Astrocyte (in vitro differentiated cells and primary cell): ENCODE measurements around the gene PLA2G3. TPM values are rescaled to one million over a fixed set of nuclear protein-coding genes. Genes with fewer than 3 reads are reported as not detected.

Experiments
- DNase-seq: peaks from one replicate; pipeline ENCODE4 v3.0.0-alpha.2; 2010; ENCODE audit warnings: low read depth
- FAIRE-seq: peaks from 2 replicates; lab custom pipeline; 2011; peaks lifted over from hg19 to GRCh38; lab: Jason Lieb, UNC
- H2AFZ ChIP-seq: 2 replicates; pipeline ENCODE4 v1.6.0; 2012; ENCODE audit warnings: low read depth, low read length, inconsistent platforms
- H3K27ac ChIP-seq: 2 replicates; pipeline ENCODE4 v1.5.1; 2011; ENCODE audit warnings: low read depth, low read length, inconsistent platforms
- H3K27me3 ChIP-seq: 2 replicates; pipeline ENCODE4 v1.6.0; 2011; ENCODE audit warnings: low read length, inconsistent platforms; ENCODE audit not compliant: insufficient read depth
- H3K36me3 ChIP-seq: 2 replicates; pipeline ENCODE4 v1.5.1; 2011; ENCODE audit warnings: low read length, inconsistent platforms; ENCODE audit not compliant: insufficient read depth
- H3K4me1 ChIP-seq: 2 replicates; pipeline ENCODE4 v1.5.1; 2011; ENCODE audit warnings: low read length, inconsistent platforms; ENCODE audit not compliant: insufficient read depth
- H3K4me2 ChIP-seq: 2 replicates; pipeline ENCODE4 v1.6.0; 2012; ENCODE audit warnings: low read length, inconsistent platforms
- H3K4me3 ChIP-seq: 2 replicates; pipeline ENCODE4 v1.5.1; 2011; ENCODE audit warnings: low read depth, mild to moderate bottlenecking, low read length, inconsistent platforms; ENCODE audit not compliant: insufficient read depth
- H3K79me2 ChIP-seq: 2 replicates; pipeline ENCODE4 v1.6.0; 2012; ENCODE audit warnings: mild to moderate bottlenecking, low read length, inconsistent platforms; ENCODE audit not compliant: insufficient read depth
- H3K9ac ChIP-seq: 2 replicates; pipeline ENCODE4 v1.6.0; 2012; ENCODE audit warnings: mild to moderate bottlenecking, low read length, inconsistent platforms
- H3K9me3 ChIP-seq: 2 replicates; pipeline ENCODE4 v1.5.1; 2012; ENCODE audit warnings: low read depth, mild to moderate bottlenecking, low read length, inconsistent platforms; ENCODE audit not compliant: insufficient read depth
- H4K20me1 ChIP-seq: 2 replicates; pipeline ENCODE4 v1.6.0; 2012; ENCODE audit warnings: low read length, inconsistent platforms; ENCODE audit not compliant: insufficient read depth
- H3K27ac Mint-ChIP-seq: one replicate; pipeline ENCODE4 v1.8.0; 2021; ENCODE audit warnings: mild to moderate bottlenecking, mixed read lengths; ENCODE audit not compliant: unreplicated experiment
- H3K27me3 Mint-ChIP-seq: one replicate; pipeline ENCODE4 v1.8.0; 2021; ENCODE audit warnings: low read depth, mixed read lengths; ENCODE audit not compliant: unreplicated experiment
- H3K36me3 Mint-ChIP-seq: one replicate; pipeline ENCODE4 v1.8.0; 2021; ENCODE audit warnings: low read depth, mixed read lengths; ENCODE audit not compliant: unreplicated experiment
- H3K4me1 Mint-ChIP-seq: one replicate; pipeline ENCODE4 v1.8.0; 2021; ENCODE audit warnings: low read depth, mixed read lengths; ENCODE audit not compliant: unreplicated experiment
- H3K4me3 Mint-ChIP-seq: one replicate; pipeline ENCODE4 v1.8.0; 2021; ENCODE audit warnings: mild to moderate bottlenecking, moderate library complexity, mixed read lengths; ENCODE audit not compliant: unreplicated experiment
- H3K9me3 Mint-ChIP-seq: one replicate; pipeline ENCODE4 v1.8.0; 2021; ENCODE audit warnings: mild to moderate bottlenecking, mixed read lengths; ENCODE audit not compliant: unreplicated experiment
- EZH2 ChIP-seq: IDR thresholded peaks from 2 replicates; pipeline ENCODE4 v1.6.1; 2012; ENCODE audit warnings: mild to moderate bottlenecking, low read length, inconsistent platforms; ENCODE audit not compliant: insufficient read depth
- total RNA-seq: library from RNA; stranded (reverse); gene quantifications from 2 replicates; pipeline ENCODE4 v1.2.1, GENCODE V29; 2021
- TF ChIP-seq, protein P1 (sequence below): IDR thresholded peaks from 2 replicates; pipeline ENCODE4 v1.5.1; 2011; ENCODE audit warnings: low read depth, mild to moderate bottlenecking, inconsistent platforms, low read length, moderate library complexity; ENCODE audit not compliant: insufficient read depth

PLA2G3 gene
- total RNA-seq, 1 donor from 2014 or later, result not detected

GRCh38 chr22:31102441-31103081, 37.7 kb downstream of the PLA2G3 start:
- no peak overlapping the region for H2AFZ ChIP-seq
- no peak overlapping the region for H3K9ac ChIP-seq

GRCh38 chr22:31100762-31101525, 39.4 kb downstream of the PLA2G3 start:
- peak overlapping the region; percentile 14 for H3K4me3 Mint-ChIP-seq
- peaks cover 21% of the 10 kb centered on the region for H3K36me3 Mint-ChIP-seq
- Histone ChIP-seq H3K9ac (no peak overlapping the region), H3K4me1 (peaks cover 15% of the 10 kb centered on the region), H4K20me1 (peaks cover 68% of the 10 kb centered on the region), H3K9me3 (no peaks in the 10 kb centered on the region), H2AFZ (no peak overlapping the region), H3K4me3 (no peak overlapping the region), H3K4me2 (no peak overlapping the region), H3K79me2 (peaks cover 15% of the 10 kb centered on the region), H3K27me3 (no peaks in the 10 kb centered on the region), H3K36me3 (peaks cover 36% of the 10 kb centered on the region), H3K27ac (no peak overlapping the region)
- TF ChIP-seq, protein P1, sequence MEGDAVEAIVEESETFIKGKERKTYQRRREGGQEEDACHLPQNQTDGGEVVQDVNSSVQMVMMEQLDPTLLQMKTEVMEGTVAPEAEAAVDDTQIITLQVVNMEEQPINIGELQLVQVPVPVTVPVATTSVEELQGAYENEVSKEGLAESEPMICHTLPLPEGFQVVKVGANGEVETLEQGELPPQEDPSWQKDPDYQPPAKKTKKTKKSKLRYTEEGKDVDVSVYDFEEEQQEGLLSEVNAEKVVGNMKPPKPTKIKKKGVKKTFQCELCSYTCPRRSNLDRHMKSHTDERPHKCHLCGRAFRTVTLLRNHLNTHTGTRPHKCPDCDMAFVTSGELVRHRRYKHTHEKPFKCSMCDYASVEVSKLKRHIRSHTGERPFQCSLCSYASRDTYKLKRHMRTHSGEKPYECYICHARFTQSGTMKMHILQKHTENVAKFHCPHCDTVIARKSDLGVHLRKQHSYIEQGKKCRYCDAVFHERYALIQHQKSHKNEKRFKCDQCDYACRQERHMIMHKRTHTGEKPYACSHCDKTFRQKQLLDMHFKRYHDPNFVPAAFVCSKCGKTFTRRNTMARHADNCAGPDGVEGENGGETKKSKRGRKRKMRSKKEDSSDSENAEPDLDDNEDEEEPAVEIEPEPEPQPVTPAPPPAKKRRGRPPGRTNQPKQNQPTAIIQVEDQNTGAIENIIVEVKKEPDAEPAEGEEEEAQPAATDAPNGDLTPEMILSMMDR, result no peak
- TF ChIP-seq EZH2, result no peak
- DNase-seq, result no peak
- no peak for FAIRE-seq
- H3K4me1 Mint-ChIP-seq, result peaks cover 26% of the 10 kb centered on the region
- no peaks in the 10 kb centered on the region for H3K27me3 Mint-ChIP-seq
- no peaks in the 10 kb centered on the region for H3K9me3 Mint-ChIP-seq
- H3K27ac Mint-ChIP-seq, result peak overlapping the region; percentile 79

More at GRCh38 chr22:31102441-31103081, 37.7 kb downstream of the PLA2G3 start:
- Mint-ChIP-seq H3K4me3 (peak overlapping the region; percentile 27), H3K36me3 (peaks cover 17% of the 10 kb centered on the region), H3K27me3 (no peaks in the 10 kb centered on the region), H3K4me1 (peaks cover 34% of the 10 kb centered on the region), H3K27ac (peak overlapping the region; percentile 95), H3K9me3 (no peaks in the 10 kb centered on the region)
- FAIRE-seq (no peak), DNase-seq (peak; percentile 88)
- Histone ChIP-seq H3K27me3 (no peaks in the 10 kb centered on the region), H3K79me2 (peaks cover 27% of the 10 kb centered on the region), H3K9me3 (no peaks in the 10 kb centered on the region), H3K27ac (peak overlapping the region; percentile 46), H3K4me3 (no peak overlapping the region), H4K20me1 (peaks cover 75% of the 10 kb centered on the region), H3K36me3 (peaks cover 28% of the 10 kb centered on the region), H3K4me2 (peak overlapping the region; percentile 24), H3K4me1 (peaks cover 27% of the 10 kb centered on the region)
- TF ChIP-seq, protein P1, result no peak
- TF ChIP-seq EZH2, result no peak
